ENCODE measurements around the gene CES3.
A peak's percentile ranks its signal among the peaks of the same experiment; 100 is the strongest.
"Not testable (repeated sequence)": the region's sequence is repeated elsewhere in the genome, so short reads cannot be mapped to it uniquely, and the experiment has no call there.

The CES3 gene

DNA sequence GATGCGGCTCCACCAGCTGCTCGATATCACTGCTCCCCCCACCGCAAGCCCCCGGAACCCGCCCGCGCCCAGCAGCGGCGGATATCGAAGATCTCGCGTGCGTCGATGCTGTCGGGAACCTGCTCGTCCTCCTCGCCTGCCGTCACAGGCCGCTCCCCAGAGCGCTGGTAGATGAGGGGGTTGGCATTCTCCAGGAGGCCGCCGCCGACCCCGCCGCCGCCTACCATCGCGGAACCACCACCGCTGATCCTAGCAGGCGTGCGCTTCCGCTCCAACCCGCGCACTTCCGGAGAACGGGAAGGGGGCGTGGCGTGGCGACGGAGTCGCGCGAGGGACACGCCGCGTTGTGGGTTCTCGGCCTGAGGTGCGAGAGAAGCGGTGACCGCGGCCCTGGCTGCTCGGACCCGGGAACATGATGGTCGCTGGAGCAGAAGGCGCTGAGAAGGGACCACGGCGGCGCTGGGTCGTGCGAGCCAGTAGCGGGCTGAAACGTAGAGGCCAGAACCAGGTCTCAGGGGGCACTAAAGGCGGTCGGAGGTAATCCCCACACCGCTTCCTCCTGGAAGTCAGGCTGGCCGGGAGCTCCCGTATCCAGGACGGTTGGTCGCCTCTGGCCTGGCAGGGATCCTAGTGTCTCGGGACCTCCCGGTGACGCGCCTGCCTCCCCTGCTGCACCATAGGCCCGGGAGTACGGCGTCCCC lies 26.8 kb upstream of the CES3 start, which contains the start of gene CIAO2B:
Gene CIAO2B, minus strand, starts transcription at position 265 of the 701 bp plus-strand sequence. Its CDS starts 38 bp downstream, at position 227.
- Histone ChIP-seq H3K4ac (ENCODE audit: low read depth, low read length) (peak within 1 kb of the TSS; percentile 11), H4K5ac (ENCODE audit: low read length) (no peak within 1 kb of the TSS), H2BK15ac (replicated peaks; ENCODE audit: low read depth) (no peak within 1 kb of the TSS), H3K56ac (ENCODE audit: low read length) (peak within 1 kb of the TSS; percentile 91), H3K4me3 (ENCODE audit: low read length) (peak within 1 kb of the TSS; percentile 76), H3K4me1 (ENCODE audit: control insufficient read depth, low read depth, low read length) (peaks cover 5% of the 10 kb centered on the region), H2BK5ac (ENCODE audit: low read length) (no peak within 1 kb of the TSS), H3K27me3 (ENCODE audit: insufficient read depth, low read length, poor library complexity) (no peaks in the 10 kb centered on the region), H4K8ac (ENCODE audit: low read depth, low read length) (no peak within 1 kb of the TSS), H3K79me2 (ENCODE audit: control insufficient read depth, insufficient read depth, low read length) (no peaks in the 10 kb centered on the region), H2BK120ac (ENCODE audit: low read depth, low read length) (no peak within 1 kb of the TSS), H3K4me2 (ENCODE audit: low read length) (peak within 1 kb of the TSS; percentile 79), H3K79me1 (ENCODE audit: low read length) (peaks cover 6% of the 10 kb centered on the region), H3K27ac (ENCODE audit: low read depth, low read length) (no peak within 1 kb of the TSS), H2AK5ac (ENCODE audit: low read length) (peak within 1 kb of the TSS; percentile 32), H3K9ac (ENCODE audit: low read length) (peak within 1 kb of the TSS; percentile 81), H3K23ac (ENCODE audit: low read length) (peak within 1 kb of the TSS; percentile 48), H3K18ac (ENCODE audit: low read length) (peak within 1 kb of the TSS; percentile 9), H3K36me3 (ENCODE audit: control insufficient read depth, insufficient read depth, low read length) (no peaks in the 10 kb centered on the region)
- no CpG with 5 or more reads among the region's 76 CpGs for WGBS (ENCODE audit: extremely low coverage, insufficient coverage, low lambda C conversion rate)
- peak; percentile 86 for DNase-seq

DNA sequence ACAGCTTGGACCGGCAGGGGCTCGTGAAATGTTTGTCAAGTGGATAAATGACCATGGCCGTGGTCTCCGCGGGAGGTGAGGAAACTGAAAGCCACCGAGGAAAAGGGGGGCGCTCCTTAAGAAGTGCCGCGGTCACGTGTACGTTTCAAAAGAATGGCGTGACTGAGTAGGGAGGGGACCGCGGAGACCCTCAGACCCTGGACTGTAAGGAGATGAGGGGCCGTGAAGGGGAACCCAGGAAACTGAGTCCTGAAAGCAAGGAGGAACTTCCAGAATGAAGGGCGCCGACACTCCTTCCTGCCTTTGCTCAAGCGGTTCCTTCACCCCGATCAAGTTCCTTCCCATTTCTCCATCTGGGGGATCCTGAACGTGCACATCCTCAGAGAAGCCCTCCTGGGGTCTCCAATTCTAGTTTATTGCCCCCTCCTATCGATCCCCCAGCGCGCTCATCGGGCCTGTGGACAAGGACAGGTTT lies 26.2 kb upstream of the CES3 start:
- not testable (repeated sequence) for H3K4me1 ChIP-seq (ENCODE audit: control insufficient read depth, low read depth, low read length); H3K27ac ChIP-seq (ENCODE audit: low read depth, low read length); H3K23ac ChIP-seq (ENCODE audit: low read length); H3K79me2 ChIP-seq (ENCODE audit: control insufficient read depth, insufficient read depth, low read length); H3K27me3 ChIP-seq (ENCODE audit: insufficient read depth, low read length, poor library complexity); H3K36me3 ChIP-seq (ENCODE audit: control insufficient read depth, insufficient read depth, low read length); H2BK120ac ChIP-seq (ENCODE audit: low read depth, low read length); DNase-seq; H2BK5ac ChIP-seq (ENCODE audit: low read length); H2AK5ac ChIP-seq (ENCODE audit: low read length); H2BK15ac ChIP-seq (replicated peaks; ENCODE audit: low read depth); H3K79me1 ChIP-seq (ENCODE audit: low read length); H4K5ac ChIP-seq (ENCODE audit: low read length); H4K8ac ChIP-seq (ENCODE audit: low read depth, low read length)
- peak overlapping the region; percentile 11 for H3K4ac ChIP-seq (ENCODE audit: low read depth, low read length)
- peak overlapping the region; percentile 91 for H3K56ac ChIP-seq (ENCODE audit: low read length)
- H3K18ac ChIP-seq (ENCODE audit: low read length), result peak overlapping the region; percentile 9
- WGBS (ENCODE audit: extremely low coverage, insufficient coverage, low lambda C conversion rate), result no CpG with 5 or more reads among the region's 24 CpGs
- H3K4me3 ChIP-seq (ENCODE audit: low read length), result peak overlapping the region; percentile 54
- peak overlapping the region; percentile 81 for H3K9ac ChIP-seq (ENCODE audit: low read length)
- H3K4me2 ChIP-seq (ENCODE audit: low read length), result peak overlapping the region; percentile 77

DNA sequence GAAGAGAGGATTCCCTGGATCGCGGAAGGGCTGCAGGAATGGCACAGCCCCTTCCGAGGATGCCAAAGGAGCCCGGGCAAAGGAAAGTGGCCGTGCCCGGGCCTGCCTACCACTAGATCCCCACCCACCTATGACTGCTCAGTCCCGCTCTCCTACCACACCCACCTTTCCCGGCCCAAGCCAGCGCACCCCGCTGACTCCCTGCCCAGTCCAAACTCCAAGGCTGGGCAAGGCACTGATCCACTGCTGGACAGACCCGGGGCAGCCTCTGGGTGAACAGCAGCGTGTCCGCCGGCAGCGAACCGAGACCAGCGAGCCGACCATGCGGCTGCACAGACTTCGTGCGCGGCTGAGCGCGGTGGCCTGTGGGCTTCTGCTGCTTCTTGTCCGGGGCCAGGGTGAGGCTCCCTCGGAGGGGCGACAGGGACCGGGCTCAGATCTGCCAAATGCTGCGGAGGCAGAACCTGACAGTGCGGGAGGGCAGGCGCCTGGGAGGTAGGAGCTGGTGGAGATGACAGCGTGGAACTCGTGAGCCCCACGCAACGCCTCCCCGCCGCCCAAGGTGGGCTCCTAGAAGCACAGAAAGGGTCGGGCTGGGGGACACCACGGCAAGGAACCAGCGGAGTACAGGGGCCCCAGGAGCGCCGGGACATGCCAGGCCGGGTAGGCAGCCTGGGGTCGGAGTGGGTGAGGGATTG lies 25.6 kb upstream of the CES3 start, which contains the start of gene CES2:
Gene CES2, plus strand, starts transcription at position 203 of the 698 bp plus-strand sequence. Its CDS starts 120 bp downstream, at position 323.
- Histone ChIP-seq H3K4me3 (ENCODE audit: low read length) (peak within 1 kb of the TSS; percentile 54), H3K4me2 (ENCODE audit: low read length) (peak within 1 kb of the TSS; percentile 77), H3K79me1 (ENCODE audit: low read length) (peaks cover 6% of the 10 kb centered on the region), H2AK5ac (ENCODE audit: low read length) (no peak within 1 kb of the TSS), H2BK5ac (ENCODE audit: low read length) (no peak within 1 kb of the TSS), H2BK15ac (replicated peaks; ENCODE audit: low read depth) (no peak within 1 kb of the TSS), H3K79me2 (ENCODE audit: control insufficient read depth, insufficient read depth, low read length) (no peaks in the 10 kb centered on the region), H3K18ac (ENCODE audit: low read length) (peak within 1 kb of the TSS; percentile 9), H4K8ac (ENCODE audit: low read depth, low read length) (no peak within 1 kb of the TSS), H2BK120ac (ENCODE audit: low read depth, low read length) (no peak within 1 kb of the TSS), H3K23ac (ENCODE audit: low read length) (no peak within 1 kb of the TSS), H3K56ac (ENCODE audit: low read length) (peak within 1 kb of the TSS; percentile 91), H3K27me3 (ENCODE audit: insufficient read depth, low read length, poor library complexity) (no peaks in the 10 kb centered on the region), H3K4ac (ENCODE audit: low read depth, low read length) (peak within 1 kb of the TSS; percentile 11), H4K5ac (ENCODE audit: low read length) (no peak within 1 kb of the TSS), H3K27ac (ENCODE audit: low read depth, low read length) (no peak within 1 kb of the TSS), H3K9ac (ENCODE audit: low read length) (peak within 1 kb of the TSS; percentile 81), H3K36me3 (ENCODE audit: control insufficient read depth, insufficient read depth, low read length) (no peaks in the 10 kb centered on the region), H3K4me1 (ENCODE audit: control insufficient read depth, low read depth, low read length) (peaks cover 5% of the 10 kb centered on the region)
- no CpG with 5 or more reads among the region's 44 CpGs for WGBS (ENCODE audit: extremely low coverage, insufficient coverage, low lambda C conversion rate)
- DNase-seq, result no peak

DNA sequence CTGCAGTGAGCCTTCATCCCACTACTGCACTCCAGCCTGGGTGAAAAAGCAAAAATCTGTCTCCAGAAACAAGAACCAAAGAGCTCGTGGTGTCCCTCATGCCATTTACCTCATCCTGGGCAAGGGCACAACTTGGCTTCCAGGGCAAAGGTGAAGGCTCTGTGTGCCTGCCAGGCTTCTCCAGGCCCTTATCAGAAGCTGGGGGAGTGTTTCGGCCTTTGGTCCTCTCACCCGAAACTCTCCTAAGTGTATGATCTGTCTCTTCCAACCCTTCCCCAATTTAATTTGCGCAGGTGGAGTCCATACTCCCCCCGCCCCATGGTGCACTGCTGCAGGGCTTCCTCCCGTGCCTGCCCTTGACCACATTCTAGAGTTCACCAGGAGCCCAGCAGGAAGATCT lies 24.6 kb upstream of the CES3 start:
- peaks cover 5% of the 10 kb centered on the region for H3K4me1 ChIP-seq (ENCODE audit: control insufficient read depth, low read depth, low read length)
- WGBS (ENCODE audit: extremely low coverage, insufficient coverage, low lambda C conversion rate), result no CpG with 5 or more reads among the region's 6 CpGs
- DNase-seq, result no peak
- H3K36me3 ChIP-seq (ENCODE audit: control insufficient read depth, insufficient read depth, low read length), result no peaks in the 10 kb centered on the region
- H3K18ac ChIP-seq (ENCODE audit: low read length), result no peak overlapping the region
- no peak overlapping the region for H2BK5ac ChIP-seq (ENCODE audit: low read length)
- H3K4ac ChIP-seq (ENCODE audit: low read depth, low read length), result no peak overlapping the region
- no peak overlapping the region for H2AK5ac ChIP-seq (ENCODE audit: low read length)
- no peak overlapping the region for H3K56ac ChIP-seq (ENCODE audit: low read length)
- no peak overlapping the region for H4K5ac ChIP-seq (ENCODE audit: low read length)
- H2BK120ac ChIP-seq (ENCODE audit: low read depth, low read length), result no peak overlapping the region
- no peaks in the 10 kb centered on the region for H3K27me3 ChIP-seq (ENCODE audit: insufficient read depth, low read length, poor library complexity)
- H3K4me2 ChIP-seq (ENCODE audit: low read length), result no peak overlapping the region
- no peak overlapping the region for H4K8ac ChIP-seq (ENCODE audit: low read depth, low read length)
- H2BK15ac ChIP-seq (replicated peaks; ENCODE audit: low read depth), result no peak overlapping the region
- no peak overlapping the region for H3K23ac ChIP-seq (ENCODE audit: low read length)
- no peak overlapping the region for H3K9ac ChIP-seq (ENCODE audit: low read length)
- H3K27ac ChIP-seq (ENCODE audit: low read depth, low read length), result no peak overlapping the region
- H3K4me3 ChIP-seq (ENCODE audit: low read length), result no peak overlapping the region
- peaks cover 6% of the 10 kb centered on the region for H3K79me1 ChIP-seq (ENCODE audit: low read length)
- no peaks in the 10 kb centered on the region for H3K79me2 ChIP-seq (ENCODE audit: control insufficient read depth, insufficient read depth, low read length)

DNA sequence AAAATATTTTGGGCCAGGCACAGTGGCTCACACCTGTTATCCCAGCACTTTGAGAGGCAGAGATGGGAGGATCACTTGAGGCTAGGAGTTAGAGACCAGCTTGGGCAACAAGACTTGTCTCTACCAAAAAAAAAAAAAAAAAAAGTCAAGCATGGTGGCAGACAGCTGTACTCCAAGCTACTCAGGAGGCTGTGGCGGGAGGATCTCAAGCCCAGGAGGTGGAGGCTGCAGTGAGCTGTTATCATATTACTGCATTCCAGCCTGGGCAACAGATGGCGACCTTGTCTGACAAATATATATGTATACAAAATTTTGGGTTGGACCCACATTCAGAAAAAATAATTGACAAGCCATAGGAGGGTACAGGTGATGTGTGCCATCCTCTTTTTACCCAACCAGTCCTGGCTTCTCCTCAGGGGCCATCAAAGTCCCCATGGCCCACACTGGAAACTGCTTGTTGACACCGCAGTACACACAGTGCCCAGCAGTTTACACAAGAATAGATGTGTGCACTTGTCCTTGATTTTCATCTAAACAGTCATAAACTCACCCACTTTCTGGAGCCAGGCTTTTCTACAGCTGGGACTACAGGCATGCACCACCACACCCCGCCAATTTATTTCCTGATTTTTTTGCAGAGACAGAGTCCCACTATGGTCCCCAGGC lies 24.0 kb upstream of the CES3 start:
- Histone ChIP-seq H3K27me3 (ENCODE audit: insufficient read depth, low read length, poor library complexity) (no peaks in the 10 kb centered on the region), H3K27ac (ENCODE audit: low read depth, low read length) (no peak overlapping the region), H3K18ac (ENCODE audit: low read length) (no peak overlapping the region), H3K4me3 (ENCODE audit: low read length) (no peak overlapping the region), H2AK5ac (ENCODE audit: low read length) (no peak overlapping the region), H2BK15ac (replicated peaks; ENCODE audit: low read depth) (no peak overlapping the region), H2BK5ac (ENCODE audit: low read length) (no peak overlapping the region), H3K4me2 (ENCODE audit: low read length) (no peak overlapping the region), H3K23ac (ENCODE audit: low read length) (no peak overlapping the region), H3K9ac (ENCODE audit: low read length) (no peak overlapping the region), H3K36me3 (ENCODE audit: control insufficient read depth, insufficient read depth, low read length) (peaks cover 1% of the 10 kb centered on the region), H2BK120ac (ENCODE audit: low read depth, low read length) (no peak overlapping the region), H4K8ac (ENCODE audit: low read depth, low read length) (no peak overlapping the region), H3K79me1 (ENCODE audit: low read length) (peaks cover 6% of the 10 kb centered on the region), H3K79me2 (ENCODE audit: control insufficient read depth, insufficient read depth, low read length) (no peaks in the 10 kb centered on the region), H3K56ac (ENCODE audit: low read length) (no peak overlapping the region), H3K4ac (ENCODE audit: low read depth, low read length) (no peak overlapping the region), H3K4me1 (ENCODE audit: control insufficient read depth, low read depth, low read length) (peaks cover 5% of the 10 kb centered on the region), H4K5ac (ENCODE audit: low read length) (no peak overlapping the region)
- no CpG with 5 or more reads among the region's 4 CpGs for WGBS (ENCODE audit: extremely low coverage, insufficient coverage, low lambda C conversion rate)
- DNase-seq, result no peak

All from mesendoderm (in vitro differentiated cells).